ENCODE results near the gene PEAK1.

PEAK1 gene

GRCh38 chr15:77085297-77085696 is 334.6 kb downstream of the PEAK1 start:
- Histone ChIP-seq H3K27ac (no peak overlapping the region), H3K4me3 (no peak overlapping the region)

- H3K27ac ChIP-seq: no peak overlapping the region
Measured at GRCh38 chr15:77084436-77084835, 335.5 kb downstream of the PEAK1 start.

GRCh38 chr15:77083381-77084160 is 336.3 kb downstream of the PEAK1 start:
- peak overlapping the region in 3 of 21 experiments; percentile 16 to 53 (median 29) for H3K27ac ChIP-seq
- H3K4me3 ChIP-seq: peak overlapping the region in 4 of 7 experiments; percentile 1 to 29 (median 14)

More at GRCh38 chr15:77084436-77084835, 335.5 kb downstream of the PEAK1 start:
- H3K4me3 ChIP-seq: no peak overlapping the region

GRCh38 chr15:77081971-77082370 is 337.9 kb downstream of the PEAK1 start:
- H3K27ac ChIP-seq: no peak overlapping the region
- no peak overlapping the region for H3K4me3 ChIP-seq

- no peak overlapping the region for H3K4me3 ChIP-seq
- no peak overlapping the region for H3K27ac ChIP-seq
Measured at GRCh38 chr15:77076323-77076915, 343.5 kb downstream of the PEAK1 start.

- Histone ChIP-seq H3K4me3 (no peak overlapping the region), H3K27ac (no peak overlapping the region)
Measured at GRCh38 chr15:77075528-77075927, 344.4 kb downstream of the PEAK1 start.

GRCh38 chr15:77074350-77074749 is 345.6 kb downstream of the PEAK1 start:
- Histone ChIP-seq H3K4me3 (no peak overlapping the region), H3K27ac (no peak overlapping the region)

GRCh38 chr15:77071305-77072223 is 348.3 kb downstream of the PEAK1 start:
- Histone ChIP-seq H3K27ac (peak overlapping the region in 11 of 21 experiments; percentile 70 to 94 (median 85)), H3K4me3 (peak overlapping the region in 6 of 7 experiments; percentile 62 to 92 (median 83))

- Histone ChIP-seq H3K4me3 (peak within 1 kb of the TSS; percentile 62 to 92 (median 81)), H3K27ac (peak within 1 kb of the TSS; percentile 61 to 94 (median 83))
Measured at GRCh38 chr15:77070495-77071304, 349.2 kb downstream of the PEAK1 start, which contains the start of gene TSPAN3. Gene TSPAN3 (minus strand): TSS chr15:77071109. CDS start chr15:77070954, 155 bp downstream.

- H3K4me3 ChIP-seq: peak overlapping the region; percentile 62 to 92 (median 81)
Measured at GRCh38 chr15:77070180-77070494, 349.8 kb downstream of the PEAK1 start.

GRCh38 chr15:77069521-77070121 is 350.3 kb downstream of the PEAK1 start:
- H3K27ac ChIP-seq: peak overlapping the region in 8 of 21 experiments; percentile 74 to 94 (median 82)
- H3K4me3 ChIP-seq: peak overlapping the region; percentile 62 to 92 (median 81)

More at GRCh38 chr15:77070180-77070494, 349.8 kb downstream of the PEAK1 start:
- peak overlapping the region; percentile 61 to 94 (median 83) for H3K27ac ChIP-seq

GRCh38 chr15:77068633-77069032 is 351.3 kb downstream of the PEAK1 start:
- Histone ChIP-seq H3K4me3 (no peak overlapping the region), H3K27ac (no peak overlapping the region)

GRCh38 chr15:77067691-77068367 is 352.1 kb downstream of the PEAK1 start:
- Histone ChIP-seq H3K4me3 (no peak overlapping the region), H3K27ac (peak overlapping the region in 3 of 21 experiments; percentile 11 to 59 (median 21))

- no peak overlapping the region for H3K4me3 ChIP-seq
- H3K27ac ChIP-seq: peak overlapping the region in 2 of 21 experiments; percentile 21 to 33
Measured at GRCh38 chr15:77066971-77067690, 352.8 kb downstream of the PEAK1 start.

GRCh38 chr15:77064539-77065308 is 355.2 kb downstream of the PEAK1 start:
- Histone ChIP-seq H3K4me3 (no peak overlapping the region), H3K27ac (peak overlapping the region in 1 of 21 experiments; percentile 10)

GRCh38 chr15:77064063-77064462 is 355.8 kb downstream of the PEAK1 start:
- Histone ChIP-seq H3K27ac (peak overlapping the region in 1 of 21 experiments; percentile 10), H3K4me3 (no peak overlapping the region)

GRCh38 chr15:77063249-77063648 is 356.7 kb downstream of the PEAK1 start:
- H3K27ac ChIP-seq: no peak overlapping the region

More at GRCh38 chr15:77063249-77063648, 356.7 kb downstream of the PEAK1 start:
- H3K4me3 ChIP-seq: no peak overlapping the region
